Body of pancreas (tissue), 4 donors: ENCODE data around the gene MKI67.

Source experiments
- POLR2A ChIP-seq, 3 donors: fragments of 450-650 bp; IDR thresholded peaks; one replicate each; pipeline ENCODE4 v1.6.1; 2016; ENCODE audit warnings: antibody characterized with exemption in 3 of 3, mild to moderate bottlenecking in 2 of 3
- TF ChIP-seq, protein P1 (sequence below), 7 experiments: fragments of 450-650 bp in 4 of 7; fragments of 200-600 bp in 3 of 7; sonication (generic) in 3 of 7; IDR thresholded peaks; one replicate each; pipeline ENCODE4 v1.5.1; 2016 to 2019; ENCODE audit warnings: antibody characterized with exemption in 7 of 7

DNA sequence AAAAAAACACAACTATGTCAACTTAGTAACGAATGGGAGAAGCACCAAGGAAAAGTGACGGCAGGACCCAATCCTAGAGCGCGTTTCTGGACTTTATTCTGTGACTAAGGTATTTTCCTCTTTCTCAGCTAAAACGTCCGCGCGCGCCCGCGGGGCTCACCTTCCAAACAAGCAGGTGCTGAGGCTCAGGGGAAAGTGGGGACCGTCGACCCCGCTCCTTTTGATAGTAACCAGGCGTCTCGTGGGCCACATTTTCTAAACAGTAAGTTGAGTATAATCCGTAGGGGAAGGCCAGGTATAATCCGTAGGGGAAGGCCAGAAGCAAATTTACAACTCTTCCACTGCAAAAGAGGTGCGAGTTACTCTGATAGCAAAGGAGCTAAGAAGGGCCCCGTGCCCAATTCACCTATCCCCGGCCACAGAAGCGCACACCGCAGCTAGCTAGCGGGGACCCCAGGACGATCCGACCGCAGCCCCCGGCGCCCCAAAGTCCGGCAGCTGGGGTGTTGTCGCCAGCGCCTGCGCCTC, 743 bp downstream of the MKI67 start:
- TF ChIP-seq, protein P1, sequence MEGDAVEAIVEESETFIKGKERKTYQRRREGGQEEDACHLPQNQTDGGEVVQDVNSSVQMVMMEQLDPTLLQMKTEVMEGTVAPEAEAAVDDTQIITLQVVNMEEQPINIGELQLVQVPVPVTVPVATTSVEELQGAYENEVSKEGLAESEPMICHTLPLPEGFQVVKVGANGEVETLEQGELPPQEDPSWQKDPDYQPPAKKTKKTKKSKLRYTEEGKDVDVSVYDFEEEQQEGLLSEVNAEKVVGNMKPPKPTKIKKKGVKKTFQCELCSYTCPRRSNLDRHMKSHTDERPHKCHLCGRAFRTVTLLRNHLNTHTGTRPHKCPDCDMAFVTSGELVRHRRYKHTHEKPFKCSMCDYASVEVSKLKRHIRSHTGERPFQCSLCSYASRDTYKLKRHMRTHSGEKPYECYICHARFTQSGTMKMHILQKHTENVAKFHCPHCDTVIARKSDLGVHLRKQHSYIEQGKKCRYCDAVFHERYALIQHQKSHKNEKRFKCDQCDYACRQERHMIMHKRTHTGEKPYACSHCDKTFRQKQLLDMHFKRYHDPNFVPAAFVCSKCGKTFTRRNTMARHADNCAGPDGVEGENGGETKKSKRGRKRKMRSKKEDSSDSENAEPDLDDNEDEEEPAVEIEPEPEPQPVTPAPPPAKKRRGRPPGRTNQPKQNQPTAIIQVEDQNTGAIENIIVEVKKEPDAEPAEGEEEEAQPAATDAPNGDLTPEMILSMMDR (IDR thresholded peaks at IDR 0.05) = no peak
- TF ChIP-seq POLR2A (IDR thresholded peaks at IDR 0.05) = no peak
